Measurements from ENCODE around the gene WAPL. TPM values are rescaled to one million over a fixed set of nuclear protein-coding genes. Genes with fewer than 3 reads are reported as not detected.
"Not testable (repeated sequence)": the region's sequence is repeated elsewhere in the genome, so short reads cannot be mapped to it uniquely, and the experiment has no call there.

WAPL gene
- total RNA-seq, 1 donor = 40.2 TPM

DNA sequence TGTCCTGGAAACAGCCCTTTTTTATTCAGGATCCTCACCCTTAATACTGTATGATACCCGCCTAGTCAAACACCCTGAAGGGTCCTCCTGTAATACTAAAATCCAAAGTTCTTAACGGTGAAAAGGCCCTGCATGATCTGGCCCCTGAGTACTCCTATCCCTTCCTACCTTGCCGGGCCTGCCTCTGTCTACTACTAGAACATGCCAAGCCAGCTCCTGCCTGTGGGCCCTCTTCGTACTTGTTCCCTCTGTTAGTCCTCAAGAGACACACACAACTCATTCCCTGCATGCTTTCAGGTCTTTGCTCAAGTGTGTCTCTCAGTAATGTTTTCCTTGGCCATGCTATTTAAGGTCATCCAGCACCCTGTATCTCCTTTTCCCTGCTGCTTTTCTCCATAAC, 5.0 kb upstream of the WAPL start:
- H3K27me3 ChIP-seq (ENCODE audit: insufficient read depth, low read length) = no peaks in the 10 kb centered on the region
- no peak overlapping the region for H3K27ac ChIP-seq (ENCODE audit: low read depth, low read length)
- no peak overlapping the region for H3K4me2 ChIP-seq (ENCODE audit: insufficient read depth, low read length)
- H3K79me2 ChIP-seq (ENCODE audit: insufficient read depth, low read length) = peaks cover 35% of the 10 kb centered on the region
- DNase-seq (ENCODE audit: insufficient read length, low spot score, missing footprints) = no peak
- no peaks in the 10 kb centered on the region for H3K9me3 ChIP-seq (ENCODE audit: low read depth, low read length)
- H4K20me1 ChIP-seq (ENCODE audit: insufficient read depth, low read length) = peaks cover 3% of the 10 kb centered on the region
- no peak overlapping the region for H3K4me3 ChIP-seq (ENCODE audit: insufficient read depth, low read length)
- no peak overlapping the region for H2AFZ ChIP-seq (ENCODE audit: low read length)
- H3K36me3 ChIP-seq (ENCODE audit: insufficient read depth, low read length) = no peaks in the 10 kb centered on the region
- peaks cover 10% of the 10 kb centered on the region for H3K4me1 ChIP-seq (ENCODE audit: insufficient read depth, low read length)
- TF ChIP-seq CTCF (IDR thresholded peaks at IDR 0.05; ENCODE audit: extremely low read depth, low read depth, low read length) = no peak

DNA sequence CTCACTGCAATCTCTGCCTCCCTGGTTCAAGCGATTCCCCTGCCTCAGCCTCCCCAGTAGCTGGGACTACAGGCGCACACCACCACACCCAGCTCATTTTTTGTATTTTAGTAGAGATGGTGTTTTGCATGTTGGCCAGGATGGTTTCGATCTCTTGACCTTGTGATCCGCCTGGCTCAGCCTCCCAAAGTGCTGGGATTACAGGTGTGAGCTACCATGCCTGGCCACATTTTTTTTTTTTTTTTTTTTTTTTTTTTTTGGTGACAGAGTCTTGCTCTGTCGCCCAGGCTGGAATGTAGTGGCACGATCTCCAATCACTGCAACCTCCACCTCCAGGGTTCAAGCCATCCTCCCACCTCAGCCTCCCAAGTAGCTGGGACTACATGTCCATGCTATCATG, 4.1 kb upstream of the WAPL start:
- not testable (repeated sequence) for H3K36me3 ChIP-seq (ENCODE audit: insufficient read depth, low read length); DNase-seq (ENCODE audit: insufficient read length, low spot score, missing footprints); H2AFZ ChIP-seq (ENCODE audit: low read length); H3K27ac ChIP-seq (ENCODE audit: low read depth, low read length); H3K4me2 ChIP-seq (ENCODE audit: insufficient read depth, low read length); H3K4me3 ChIP-seq (ENCODE audit: insufficient read depth, low read length); H4K20me1 ChIP-seq (ENCODE audit: insufficient read depth, low read length); H3K27me3 ChIP-seq (ENCODE audit: insufficient read depth, low read length); H3K9me3 ChIP-seq (ENCODE audit: low read depth, low read length)
- peaks cover 10% of the 10 kb centered on the region for H3K4me1 ChIP-seq (ENCODE audit: insufficient read depth, low read length)
- H3K79me2 ChIP-seq (ENCODE audit: insufficient read depth, low read length) = peaks cover 43% of the 10 kb centered on the region

GRCh38 chr10:86524225-86524962, 2.8 kb upstream of the WAPL start:
- Histone ChIP-seq H3K9me3 (ENCODE audit: low read depth, low read length) (no peaks in the 10 kb centered on the region), H3K4me1 (ENCODE audit: insufficient read depth, low read length) (peaks cover 21% of the 10 kb centered on the region), H3K36me3 (ENCODE audit: insufficient read depth, low read length) (no peaks in the 10 kb centered on the region), H3K27ac (ENCODE audit: low read depth, low read length) (no peak overlapping the region), H3K4me3 (ENCODE audit: insufficient read depth, low read length) (no peak overlapping the region), H4K20me1 (ENCODE audit: insufficient read depth, low read length) (peaks cover 18% of the 10 kb centered on the region), H3K79me2 (ENCODE audit: insufficient read depth, low read length) (peaks cover 57% of the 10 kb centered on the region), H3K4me2 (ENCODE audit: insufficient read depth, low read length) (no peak overlapping the region), H3K27me3 (ENCODE audit: insufficient read depth, low read length) (no peaks in the 10 kb centered on the region), H2AFZ (ENCODE audit: low read length) (no peak overlapping the region)
- TF ChIP-seq CTCF (IDR thresholded peaks at IDR 0.05; ENCODE audit: extremely low read depth, low read depth, low read length) = no peak
- DNase-seq (ENCODE audit: insufficient read length, low spot score, missing footprints) = peak; percentile 6

- Histone ChIP-seq H3K79me2 (ENCODE audit: insufficient read depth, low read length) (peaks cover 67% of the 10 kb centered on the region), H2AFZ (ENCODE audit: low read length) (no peak overlapping the region), H3K27me3 (ENCODE audit: insufficient read depth, low read length) (no peaks in the 10 kb centered on the region), H3K4me1 (ENCODE audit: insufficient read depth, low read length) (peaks cover 29% of the 10 kb centered on the region), H3K4me2 (ENCODE audit: insufficient read depth, low read length) (peak overlapping the region; percentile 98), H3K27ac (ENCODE audit: low read depth, low read length) (no peak overlapping the region), H3K4me3 (ENCODE audit: insufficient read depth, low read length) (no peak overlapping the region), H3K9me3 (ENCODE audit: low read depth, low read length) (no peaks in the 10 kb centered on the region), H3K36me3 (ENCODE audit: insufficient read depth, low read length) (no peaks in the 10 kb centered on the region), H4K20me1 (ENCODE audit: insufficient read depth, low read length) (peaks cover 25% of the 10 kb centered on the region)
- TF ChIP-seq CTCF (IDR thresholded peaks at IDR 0.05; ENCODE audit: extremely low read depth, low read depth, low read length) = peak; percentile 31
- peak; percentile 89 for DNase-seq (ENCODE audit: insufficient read length, low spot score, missing footprints)
Measured at GRCh38 chr10:86523348-86523747, 1.8 kb upstream of the WAPL start.
